NB4 (cell line): ENCODE measurements around the gene GLYR1.

Experiments
- CTCF ChIP-seq: IDR thresholded peaks from one replicate; pipeline ENCODE4 v1.5.1; 2012; ENCODE audit warnings: low read depth, low read length
- POLR2A ChIP-seq: IDR thresholded peaks from 2 replicates; pipeline ENCODE4 v1.6.1; 2011; ENCODE audit warnings: mild to moderate bottlenecking; ENCODE audit not compliant: insufficient read length; ENCODE audit errors: extremely low read depth

GRCh38 chr16:4755687-4756086 is 91.4 kb downstream of the GLYR1 start:
- TF ChIP-seq CTCF (no peak), POLR2A (no peak)
